Motor neuron (in vitro differentiated cells): Measurements from ENCODE around the gene PSD. TPM values are rescaled to one million over a fixed set of nuclear protein-coding genes. Genes with fewer than 3 reads are reported as not detected.
A peak's percentile ranks its signal among the peaks of the same experiment; 100 is the strongest.

ENCODE experiments used
- ATAC-seq, 8 experiments: fragments of 200-7000 bp; cut with Tn5 transposase; replicated peaks in 6 of 8; 2 replicates each; pipeline ENCODE4 v1.8.0; 2021; ENCODE audit warnings: mild to moderate bottlenecking in 8 of 8, moderate library complexity in 8 of 8
- H3K27ac ChIP-seq, 2 donors: fragments of 250-450 bp; sonication (Bioruptor Pico); 2 replicates each; pipeline ENCODE4 v1.9.0; 2021; ENCODE audit warnings: antibody characterized with exemption in 2 of 2, mild to moderate bottlenecking in 2 of 2, moderate library complexity in 1 of 2
- H3K4me1 ChIP-seq, 2 donors: fragments of 250-450 bp; sonication (Bioruptor Pico); replicated peaks in 1 of 2; 2 replicates each; pipeline ENCODE4 v1.6.1; 2021; ENCODE audit warnings: antibody characterized with exemption in 2 of 2, mild to moderate bottlenecking in 2 of 2, moderate library complexity in 1 of 2
- H3K4me3 ChIP-seq, 5 donors: fragments of 250-450 bp; sonication (Bioruptor Pico); 2 replicates each; pipeline ENCODE4 v1.9.0; 2021; ENCODE audit warnings: antibody characterized with exemption in 5 of 5, mild to moderate bottlenecking in 5 of 5, moderate library complexity in 4 of 5
- WGBS, 10 experiments: fragments of 450-650 bp; shearing (Covaris generic); methylation state at CpG; one replicate each; pipeline ENCODE4 v1.0.0; 2022; 5-methylcytosine and 5-hydroxymethylcytosine counted together
- in situ Hi-C, 9 experiments: fragments of 400-800 bp; cut with MboI; loops; one replicate each; pipeline ENCODE4 v1.15.0; 2021; ENCODE audit warnings: low sequenced_read_pairs in 9 of 9, low pct_unique_long_range_greater_than_20kb in 2 of 9; ENCODE audit not compliant: unreplicated experiment in 9 of 9
- total RNA-seq, 8 experiments: library from RNA; unstranded; fragments of 300-600 nt; gene quantifications; 2 replicates each; pipeline versions ENCODE4 v1.2.3 to v1.2.4, GENCODE V29; 2022

PSD gene
- total RNA-seq, 8 experiments from 2014 or later, result 5.9 to 55.8 (median 31.8) TPM

- H3K4me1 ChIP-seq, result no peaks in the 10 kb centered on the region
- ATAC-seq, result peak in 4 of 8 experiments; percentile 19 to 34 (median 28)
- in situ Hi-C loops, result loop anchor here in 2 of 9 experiments (25.0 kb wide), 1 partner anchor 205 kb away; no protein-coding TSS in a partner anchor
- no CpG with 5 or more reads among the region's 9 CpGs for WGBS, 10 experiments
- H3K27ac ChIP-seq, result no peak overlapping the region
- no peak overlapping the region for H3K4me3 ChIP-seq
Observed at GRCh38 chr10:102381983-102382382, 36.6 kb downstream of the PSD start.

- ATAC-seq, result no peak
- Histone ChIP-seq H3K27ac (no peak overlapping the region), H3K4me1 (no peaks in the 10 kb centered on the region), H3K4me3 (no peak overlapping the region)
- in situ Hi-C loops, result loop anchor here in 2 of 9 experiments (25.0 kb wide), 1 partner anchor 208 kb away; no protein-coding TSS in a partner anchor
- WGBS, 10 experiments, result 90 to 100% (median 95%) methylated on average over 2 to 5 of the region's 6 CpGs; no CpG with 5 or more reads in 6 of the 10 experiments
Observed at GRCh38 chr10:102379383-102379782, 39.2 kb downstream of the PSD start.

- no peak overlapping the region for H3K4me3 ChIP-seq
- WGBS, 10 experiments, result 87 to 100% (median 94%) methylated on average over 1 to 8 of the region's 12 CpGs; no CpG with 5 or more reads in 4 of the 10 experiments
- no peaks in the 10 kb centered on the region for H3K4me1 ChIP-seq
- in situ Hi-C loops, result loop anchor here in 2 of 9 experiments (25.0 kb wide), 1 partner anchor 210 kb away; no protein-coding TSS in a partner anchor
- ATAC-seq, result no peak
- H3K27ac ChIP-seq, result no peak overlapping the region
Observed at GRCh38 chr10:102376901-102377300, 41.7 kb downstream of the PSD start.

- WGBS, 10 experiments, result 75 to 100% (median 100%) methylated on average over 1 to 2 of the region's 2 CpGs; no CpG with 5 or more reads in 5 of the 10 experiments
- H3K27ac ChIP-seq, result no peak overlapping the region
- ATAC-seq, result no peak
- H3K4me1 ChIP-seq, result no peaks in the 10 kb centered on the region
- H3K4me3 ChIP-seq, result no peak overlapping the region
- in situ Hi-C loops, result loop anchor here in 2 of 9 experiments (25.0 kb wide), 1 partner anchor 211 kb away; no protein-coding TSS in a partner anchor
Observed at GRCh38 chr10:102375867-102376266, 42.7 kb downstream of the PSD start.

GRCh38 chr10:102375250-102375649 lies 43.3 kb downstream of the PSD start:
- peak in 3 of 8 experiments; percentile 14 to 37 (median 18) for ATAC-seq
- in situ Hi-C loops, result loop anchor here in 2 of 9 experiments (25.0 kb wide), 1 partner anchor 212 kb away; no protein-coding TSS in a partner anchor
- WGBS, 10 experiments, result 50 to 100% (median 94%) methylated on average over 1 to 6 of the region's 7 CpGs; no CpG with 5 or more reads in 5 of the 10 experiments
- Histone ChIP-seq H3K4me1 (no peaks in the 10 kb centered on the region), H3K27ac (no peak overlapping the region), H3K4me3 (no peak overlapping the region)

GRCh38 chr10:102371295-102371694 lies 47.3 kb downstream of the PSD start:
- no peaks in the 10 kb centered on the region for H3K4me1 ChIP-seq
- in situ Hi-C loops, result loop anchor here in 4 of 9 experiments (25.0 kb wide), 2 partner anchors 109 to 134 kb away; partner anchors contain the start of genes ELOVL3 (in 3 of the 4), GBF1 (in 3 of the 4) and PITX3 (in 3 of the 4)
- 83 to 100% (median 94%) methylated on average over 1 to 2 of the region's 2 CpGs; no CpG with 5 or more reads in 5 of the 10 experiments for WGBS, 10 experiments
- ATAC-seq, result no peak
- H3K4me3 ChIP-seq, result no peak overlapping the region
- no peak overlapping the region for H3K27ac ChIP-seq

- Histone ChIP-seq H3K27ac (no peak overlapping the region), H3K4me1 (no peaks in the 10 kb centered on the region), H3K4me3 (no peak overlapping the region)
- no peak for ATAC-seq
- 53 to 100% (median 87%) methylated on average over 1 to 3 of the region's 3 CpGs; no CpG with 5 or more reads in 2 of the 10 experiments for WGBS, 10 experiments
- in situ Hi-C loops, result loop anchor here in 4 of 9 experiments (25.0 kb wide), 2 partner anchors 106 to 131 kb away; partner anchors contain the start of genes ELOVL3 (in 3 of the 4), GBF1 (in 3 of the 4) and PITX3 (in 3 of the 4)
Observed at GRCh38 chr10:102368077-102368476, 50.5 kb downstream of the PSD start.

- H3K4me3 ChIP-seq, result no peak overlapping the region
Observed at GRCh38 chr10:102367441-102367840, 51.1 kb downstream of the PSD start.

GRCh38 chr10:102358712-102359382 lies 59.7 kb downstream of the PSD start:
- Histone ChIP-seq H3K4me3 (no peak overlapping the region), H3K27ac (no peak overlapping the region), H3K4me1 (no peaks in the 10 kb centered on the region)
- no peak for ATAC-seq
- in situ Hi-C loops, result loop anchor here in 5 of 9 experiments (10.0 to 25.0 kb wide), 3 partner anchors 97 to 124 kb away; partner anchors contain the start of genes ELOVL3 (in 3 of the 5), GBF1 (in 3 of the 5) and PITX3 (in 3 of the 5)
- WGBS, 10 experiments, result 80 to 100% (median 100%) methylated on average over 1 to 4 of the region's 4 CpGs; no CpG with 5 or more reads in 5 of the 10 experiments

More at GRCh38 chr10:102367441-102367840, 51.1 kb downstream of the PSD start:
- ATAC-seq, result no peak
- no peak overlapping the region for H3K27ac ChIP-seq
- H3K4me1 ChIP-seq, result no peaks in the 10 kb centered on the region
- in situ Hi-C loops, result loop anchor here in 4 of 9 experiments (25.0 kb wide), 2 partner anchors 105 to 130 kb away; partner anchors contain the start of genes ELOVL3 (in 3 of the 4), GBF1 (in 3 of the 4) and PITX3 (in 3 of the 4)
- 100% methylated on average over 1 of the region's 1 CpG; no CpG with 5 or more reads in 8 of the 10 experiments for WGBS, 10 experiments

- Histone ChIP-seq H3K4me1 (no peaks in the 10 kb centered on the region), H3K4me3 (no peak overlapping the region), H3K27ac (no peak overlapping the region)
- ATAC-seq, result no peak
- 31 to 100% (median 91%) methylated on average over 1 to 3 of the region's 3 CpGs; no CpG with 5 or more reads in 2 of the 10 experiments for WGBS, 10 experiments
- in situ Hi-C loops, result loop anchor here in 5 of 9 experiments (10.0 to 25.0 kb wide), 3 partner anchors 92 to 120 kb away; partner anchors contain the start of genes ELOVL3 (in 3 of the 5), GBF1 (in 3 of the 5) and PITX3 (in 3 of the 5)
Observed at GRCh38 chr10:102354451-102354850, 64.1 kb downstream of the PSD start.
